ENCODE data around the gene SDK2.

SDK2 gene

DNA sequence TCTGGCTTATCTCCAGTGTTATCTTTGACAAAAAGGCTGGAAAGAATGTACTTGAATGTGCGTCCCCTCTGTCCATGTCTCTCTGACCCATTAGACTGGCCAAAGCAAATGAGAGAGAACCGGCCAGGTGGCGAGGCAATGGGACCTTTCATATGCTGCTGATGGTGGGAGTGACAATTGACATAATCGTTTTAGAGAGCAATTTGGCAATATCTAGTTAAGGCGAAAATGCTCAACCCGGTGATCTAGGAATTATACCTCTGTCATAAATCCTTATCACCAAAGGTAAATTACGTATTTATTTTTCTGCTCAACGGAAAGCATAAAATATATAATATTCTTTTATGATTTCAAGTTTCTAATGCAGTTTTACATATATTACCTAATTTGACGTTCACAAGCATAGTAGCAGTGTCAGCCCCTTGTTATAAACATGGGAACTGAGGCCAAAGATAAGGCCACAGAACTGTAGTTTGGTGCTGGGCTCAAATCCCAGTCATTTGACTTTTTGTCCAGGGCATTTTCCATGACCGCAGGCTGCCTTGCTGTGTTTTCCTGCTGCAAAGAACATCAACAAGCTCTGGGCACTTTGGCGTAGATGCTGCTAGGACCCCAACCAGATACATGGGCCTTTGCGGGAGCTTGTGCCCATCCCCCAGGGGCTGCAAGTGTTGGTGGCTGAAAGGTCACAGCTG, 14.7 kb upstream of the SDK2 start:
- no peak overlapping the region for H4K8ac ChIP-seq (ENCODE audit: low read depth, low read length)

DNA sequence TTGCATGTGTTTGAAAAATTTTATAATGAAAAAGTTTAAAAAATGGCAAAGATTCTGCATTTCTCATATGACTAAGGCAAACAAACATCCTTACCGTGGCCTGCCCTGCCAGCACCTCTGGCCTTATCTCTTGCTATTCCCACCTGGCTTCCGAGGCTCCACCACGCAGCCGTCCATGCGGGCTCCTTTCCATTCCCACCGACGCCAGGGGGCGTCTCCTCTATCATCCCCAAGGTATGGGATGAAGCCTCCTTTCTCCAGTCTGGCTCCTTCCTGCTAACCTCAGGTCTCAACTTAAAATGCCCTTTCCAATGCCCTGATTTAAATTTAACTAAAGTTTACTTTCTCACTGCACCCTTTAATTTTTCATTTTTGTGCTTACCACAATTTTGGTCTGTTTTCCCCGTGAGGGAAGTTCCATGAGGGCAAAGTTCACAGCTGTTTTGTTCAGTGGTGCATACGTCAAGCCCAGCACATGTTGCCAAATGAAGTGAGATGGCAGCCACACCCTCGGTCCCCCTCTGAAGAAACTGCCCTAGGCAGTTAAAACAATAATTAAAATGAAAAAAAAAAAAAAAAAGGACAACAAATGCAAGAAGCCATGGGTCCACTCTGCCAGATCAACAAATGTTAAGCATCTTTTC, 13.3 kb upstream of the SDK2 start:
- Histone ChIP-seq H3K9me3 (replicated peaks in 1 of 2; ENCODE audit: control insufficient read depth in 2 of 2, insufficient read depth in 1 of 2, low read depth in 1 of 2, low read length in 2 of 2) (peaks cover 2 to 15% of the 10 kb centered on the region in 2 donors), H2AFZ (ENCODE audit: low read length) (no peak overlapping the region), H3K36me3 (replicated peaks in 1 of 2; ENCODE audit: control insufficient read depth in 2 of 2, insufficient read depth in 2 of 2, low read length in 2 of 2) (no peaks in the 10 kb centered on the region), H3K4ac (ENCODE audit: low read length) (no peak overlapping the region), H3K23ac (ENCODE audit: low read depth, low read length, poor library complexity) (no peak overlapping the region), H2BK120ac (ENCODE audit: low read depth, low read length) (no peak overlapping the region), H2BK12ac (ENCODE audit: low read length) (no peak overlapping the region), H3K4me1 (ENCODE audit: control insufficient read depth in 2 of 2, insufficient read depth in 1 of 2, low read depth in 1 of 2, low read length in 2 of 2) (no peaks in the 10 kb centered on the region), H3K27ac (replicated peaks; ENCODE audit: low read length) (no peak overlapping the region), H3K79me1 (ENCODE audit: low read depth, low read length) (no peaks in the 10 kb centered on the region), H2BK5ac (ENCODE audit: low read length) (no peak overlapping the region), H4K91ac (ENCODE audit: low read depth, low read length, poor library complexity) (no peak overlapping the region), H3K27me3 (ENCODE audit: control insufficient read depth in 3 of 3, insufficient read depth in 3 of 3, low read depth in 1 of 3, low read length in 3 of 3) (peaks cover 0 to 11% (median 0%) of the 10 kb centered on the region in 3 experiments), H3K18ac (ENCODE audit: low read length) (no peak overlapping the region), H3K4me3 (ENCODE audit: low read length in 2 of 2) (no peak overlapping the region), H3K14ac (ENCODE audit: low read length) (no peak overlapping the region), H2BK15ac (ENCODE audit: low read length) (no peak overlapping the region), H3K9ac (ENCODE audit: low read depth, low read length, poor library complexity) (no peak overlapping the region), H4K8ac (ENCODE audit: low read depth, low read length) (no peak overlapping the region), H3K4me2 (ENCODE audit: insufficient read depth, low read length, poor library complexity, severe bottlenecking) (no peak overlapping the region), H2AK5ac (ENCODE audit: low read depth, low read length) (no peak overlapping the region)
- DNase-seq (ENCODE audit: low spot score): peak; percentile 45
- WGBS, 2 donors (ENCODE audit: extremely low coverage in 2 of 2, insufficient read length in 2 of 2, insufficient replicate concordance in 1 of 2): no CpG with 5 or more reads among the region's 11 CpGs

More for the DNA sequence above, 14.7 kb upstream of the SDK2 start:
- Histone ChIP-seq H3K36me3 (replicated peaks in 1 of 2; ENCODE audit: control insufficient read depth in 2 of 2, insufficient read depth in 2 of 2, low read length in 2 of 2) (no peaks in the 10 kb centered on the region), H3K4me2 (ENCODE audit: insufficient read depth, low read length, poor library complexity, severe bottlenecking) (no peak overlapping the region), H3K9ac (ENCODE audit: low read depth, low read length, poor library complexity) (no peak overlapping the region), H3K4me1 (ENCODE audit: control insufficient read depth in 2 of 2, insufficient read depth in 1 of 2, low read depth in 1 of 2, low read length in 2 of 2) (peaks cover 0 to 2% of the 10 kb centered on the region in 2 donors), H2BK12ac (ENCODE audit: low read length) (no peak overlapping the region), H2BK120ac (ENCODE audit: low read depth, low read length) (no peak overlapping the region), H4K91ac (ENCODE audit: low read depth, low read length, poor library complexity) (no peak overlapping the region), H3K79me1 (ENCODE audit: low read depth, low read length) (no peaks in the 10 kb centered on the region), H3K4ac (ENCODE audit: low read length) (no peak overlapping the region), H3K27ac (replicated peaks; ENCODE audit: low read length) (no peak overlapping the region), H3K9me3 (replicated peaks in 1 of 2; ENCODE audit: control insufficient read depth in 2 of 2, insufficient read depth in 1 of 2, low read depth in 1 of 2, low read length in 2 of 2) (peaks cover 2 to 6% of the 10 kb centered on the region in 2 donors), H3K27me3 (ENCODE audit: control insufficient read depth in 3 of 3, insufficient read depth in 3 of 3, low read depth in 1 of 3, low read length in 3 of 3) (peaks cover 0 to 11% (median 0%) of the 10 kb centered on the region in 3 experiments), H3K14ac (ENCODE audit: low read length) (no peak overlapping the region), H2AK5ac (ENCODE audit: low read depth, low read length) (no peak overlapping the region), H2AFZ (ENCODE audit: low read length) (no peak overlapping the region), H2BK5ac (ENCODE audit: low read length) (no peak overlapping the region), H2BK15ac (ENCODE audit: low read length) (no peak overlapping the region), H3K23ac (ENCODE audit: low read depth, low read length, poor library complexity) (no peak overlapping the region), H3K4me3 (ENCODE audit: low read length in 2 of 2) (no peak overlapping the region), H3K18ac (ENCODE audit: low read length) (no peak overlapping the region)
- DNase-seq (ENCODE audit: low spot score): no peak
- no CpG with 5 or more reads among the region's 12 CpGs for WGBS, 2 donors (ENCODE audit: extremely low coverage in 2 of 2, insufficient read length in 2 of 2, insufficient replicate concordance in 1 of 2)

DNA sequence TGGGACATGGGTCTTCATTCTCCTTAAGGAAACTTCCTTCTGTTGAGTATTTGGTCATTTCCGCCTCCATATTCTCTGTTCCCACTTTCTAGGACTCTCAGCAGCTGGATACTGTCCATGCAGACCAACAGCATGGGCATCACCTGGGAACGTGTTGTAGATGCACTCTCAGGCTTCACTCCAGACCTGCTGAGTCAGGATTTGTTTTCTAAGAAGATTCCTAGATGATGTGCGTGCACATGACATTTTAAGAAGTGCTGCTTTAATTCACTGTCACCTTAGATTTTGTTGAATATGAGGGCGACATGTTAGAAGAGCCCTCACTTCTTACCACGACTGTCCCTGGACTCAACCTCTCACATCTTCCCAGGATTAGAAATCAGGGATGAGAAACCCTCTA, 10.0 kb upstream of the SDK2 start:
- Histone ChIP-seq H3K36me3 (replicated peaks in 1 of 2; ENCODE audit: control insufficient read depth in 2 of 2, insufficient read depth in 2 of 2, low read length in 2 of 2) (no peaks in the 10 kb centered on the region), H3K9me3 (replicated peaks in 1 of 2; ENCODE audit: control insufficient read depth in 2 of 2, insufficient read depth in 1 of 2, low read depth in 1 of 2, low read length in 2 of 2) (peaks cover 2 to 15% of the 10 kb centered on the region in 2 donors), H2BK5ac (ENCODE audit: low read length) (no peak overlapping the region), H3K18ac (ENCODE audit: low read length) (no peak overlapping the region), H2AK5ac (ENCODE audit: low read depth, low read length) (no peak overlapping the region), H3K9ac (ENCODE audit: low read depth, low read length, poor library complexity) (no peak overlapping the region), H2BK15ac (ENCODE audit: low read length) (no peak overlapping the region), H3K27me3 (ENCODE audit: control insufficient read depth in 3 of 3, insufficient read depth in 3 of 3, low read depth in 1 of 3, low read length in 3 of 3) (peaks cover 0 to 11% (median 0%) of the 10 kb centered on the region in 3 experiments), H3K14ac (ENCODE audit: low read length) (no peak overlapping the region), H3K27ac (replicated peaks; ENCODE audit: low read length) (no peak overlapping the region), H3K23ac (ENCODE audit: low read depth, low read length, poor library complexity) (no peak overlapping the region), H3K79me1 (ENCODE audit: low read depth, low read length) (no peaks in the 10 kb centered on the region), H4K91ac (ENCODE audit: low read depth, low read length, poor library complexity) (no peak overlapping the region), H3K4me3 (ENCODE audit: low read length in 2 of 2) (no peak overlapping the region), H2BK120ac (ENCODE audit: low read depth, low read length) (no peak overlapping the region), H3K4ac (ENCODE audit: low read length) (no peak overlapping the region), H2AFZ (ENCODE audit: low read length) (no peak overlapping the region), H4K8ac (ENCODE audit: low read depth, low read length) (no peak overlapping the region), H3K4me2 (ENCODE audit: insufficient read depth, low read length, poor library complexity, severe bottlenecking) (no peak overlapping the region), H2BK12ac (ENCODE audit: low read length) (no peak overlapping the region), H3K4me1 (ENCODE audit: control insufficient read depth in 2 of 2, insufficient read depth in 1 of 2, low read depth in 1 of 2, low read length in 2 of 2) (no peaks in the 10 kb centered on the region)
- no CpG with 5 or more reads among the region's 5 CpGs for WGBS, 2 donors (ENCODE audit: extremely low coverage in 2 of 2, insufficient read length in 2 of 2, insufficient replicate concordance in 1 of 2)
- DNase-seq (ENCODE audit: low spot score): no peak

DNA sequence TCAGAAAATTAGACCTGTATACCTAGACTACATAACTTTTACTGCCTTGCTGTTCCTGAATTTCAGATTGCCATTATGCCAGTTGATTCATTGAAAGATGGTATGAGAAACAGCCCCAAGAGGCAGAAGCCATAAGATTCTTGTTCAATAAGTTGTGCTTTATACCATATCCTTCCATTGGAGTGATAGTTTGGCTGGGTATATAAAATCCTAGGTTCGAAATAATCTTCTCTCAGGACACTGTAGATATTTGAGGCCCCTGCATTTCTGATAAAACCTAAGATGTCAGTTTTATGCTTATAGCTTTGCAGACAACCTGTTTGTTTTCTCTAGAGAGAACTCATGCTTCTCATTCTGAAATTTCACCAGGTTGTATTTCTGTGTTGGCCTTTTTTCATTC, 9.6 kb upstream of the SDK2 start:
- H3K18ac ChIP-seq (ENCODE audit: low read length): no peak overlapping the region
- H3K27me3 ChIP-seq (ENCODE audit: control insufficient read depth in 3 of 3, insufficient read depth in 3 of 3, low read depth in 1 of 3, low read length in 3 of 3): peaks cover 0 to 14% (median 0%) of the 10 kb centered on the region in 3 experiments
- H3K4me1 ChIP-seq (ENCODE audit: control insufficient read depth in 2 of 2, insufficient read depth in 1 of 2, low read depth in 1 of 2, low read length in 2 of 2): no peaks in the 10 kb centered on the region
- no peak for DNase-seq (ENCODE audit: low spot score)
- no peak overlapping the region for H3K23ac ChIP-seq (ENCODE audit: low read depth, low read length, poor library complexity)
- H4K8ac ChIP-seq (ENCODE audit: low read depth, low read length): no peak overlapping the region
- H2BK5ac ChIP-seq (ENCODE audit: low read length): no peak overlapping the region
- no peak overlapping the region for H3K27ac ChIP-seq (replicated peaks; ENCODE audit: low read length)
- no peak overlapping the region for H2AFZ ChIP-seq (ENCODE audit: low read length)
- H3K9me3 ChIP-seq (replicated peaks in 1 of 2; ENCODE audit: control insufficient read depth in 2 of 2, insufficient read depth in 1 of 2, low read depth in 1 of 2, low read length in 2 of 2): peaks cover 2 to 15% of the 10 kb centered on the region in 2 donors
- no peak overlapping the region for H2BK12ac ChIP-seq (ENCODE audit: low read length)
- no peaks in the 10 kb centered on the region for H3K79me1 ChIP-seq (ENCODE audit: low read depth, low read length)
- H3K9ac ChIP-seq (ENCODE audit: low read depth, low read length, poor library complexity): no peak overlapping the region
- H4K91ac ChIP-seq (ENCODE audit: low read depth, low read length, poor library complexity): no peak overlapping the region
- H2AK5ac ChIP-seq (ENCODE audit: low read depth, low read length): no peak overlapping the region
- H3K4me2 ChIP-seq (ENCODE audit: insufficient read depth, low read length, poor library complexity, severe bottlenecking): no peak overlapping the region
- no peak overlapping the region for H2BK15ac ChIP-seq (ENCODE audit: low read length)
- H3K14ac ChIP-seq (ENCODE audit: low read length): no peak overlapping the region
- no CpG with 5 or more reads among the region's 1 CpG for WGBS, 2 donors (ENCODE audit: extremely low coverage in 2 of 2, insufficient read length in 2 of 2, insufficient replicate concordance in 1 of 2)
- H3K4me3 ChIP-seq (ENCODE audit: low read length in 2 of 2): no peak overlapping the region
- no peak overlapping the region for H2BK120ac ChIP-seq (ENCODE audit: low read depth, low read length)
- no peak overlapping the region for H3K4ac ChIP-seq (ENCODE audit: low read length)
- no peaks in the 10 kb centered on the region for H3K36me3 ChIP-seq (replicated peaks in 1 of 2; ENCODE audit: control insufficient read depth in 2 of 2, insufficient read depth in 2 of 2, low read length in 2 of 2)

Measured in neuronal stem cell (in vitro differentiated cells).